ENCODE measurements around the gene TOMM40.

- no peak for TF ChIP-seq CTCF (conservative IDR thresholded peaks at IDR 0.05; ENCODE audit: low read length)
- no peak for TF ChIP-seq EZH2phosphoT487 (IDR thresholded peaks at IDR 0.05; ENCODE audit: borderline replicate concordance, low read depth, low read length)
Observed at GRCh38 chr19:44909775-44910174, 18.7 kb downstream of the TOMM40 start.

Data from OCI-LY7 (cell line).